Epithelial cell of prostate (primary cell): ENCODE results near the gene GRM4.
"Not testable (repeated sequence)": the region's sequence is repeated elsewhere in the genome, so short reads cannot be mapped to it uniquely, and the experiment has no call there.

ENCODE experiments used
- DNase-seq: peaks from one replicate; pipeline ENCODE4 v3.0.0-alpha.2; 2011; ENCODE audit warnings: low read depth, low spot score
- H3K27ac ChIP-seq: fragments of 450-650 bp; 2 replicates; pipeline ENCODE4 v1.5.1; 2017; ENCODE audit warnings: mild to moderate bottlenecking

The GRM4 gene

DNA sequence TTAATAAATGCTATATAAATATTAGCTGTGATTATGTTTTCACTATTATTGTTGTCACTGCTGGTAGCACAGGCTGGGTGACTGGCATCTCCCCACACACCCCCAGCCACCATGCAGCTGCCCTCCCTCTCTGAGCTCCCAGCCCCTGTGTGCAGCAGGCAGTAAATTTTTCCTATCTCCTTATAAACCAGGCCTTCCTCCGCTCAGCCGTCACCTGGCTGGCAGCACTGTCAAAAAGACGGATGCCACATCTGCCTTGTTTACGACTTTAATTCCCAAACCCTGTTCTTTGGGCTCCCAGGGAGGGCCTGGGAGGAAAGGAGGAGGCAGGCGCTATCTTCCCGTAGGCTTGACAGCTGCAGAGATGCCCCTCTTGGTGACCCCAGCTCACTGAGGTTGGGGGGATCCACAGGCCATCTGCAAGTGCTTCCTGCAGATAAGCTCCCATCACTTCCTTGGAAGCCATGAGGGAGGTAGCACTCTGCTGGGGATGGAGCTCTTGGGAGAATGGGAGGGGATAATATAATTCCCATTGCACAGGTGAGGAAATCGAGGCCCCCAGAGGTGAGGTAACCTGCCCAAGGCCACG is 94.5 kb downstream of the GRM4 start:
- no peak for DNase-seq
- H3K27ac ChIP-seq, result no peak overlapping the region

DNA sequence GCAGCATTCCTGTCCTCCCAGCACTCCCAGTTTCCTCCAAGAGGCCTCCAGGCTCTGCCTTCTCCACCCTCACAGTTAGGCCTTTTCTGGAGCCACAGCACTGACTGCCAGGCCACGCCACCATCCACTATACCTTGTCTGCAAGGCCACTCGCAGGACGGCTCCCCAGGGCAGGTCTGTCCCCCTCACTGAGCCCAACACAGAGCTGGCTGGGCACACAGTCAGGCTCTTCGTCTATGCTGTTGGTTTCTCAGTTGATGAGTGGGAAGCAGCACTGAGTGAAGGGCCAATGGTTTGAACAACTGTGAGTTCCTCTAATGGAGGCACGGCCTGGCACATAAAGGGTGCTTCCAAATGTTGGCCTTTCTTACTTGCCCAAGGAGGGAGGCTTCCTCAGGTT is 95.2 kb downstream of the GRM4 start:
- no peak for DNase-seq
- H3K27ac ChIP-seq, result no peak overlapping the region

DNA sequence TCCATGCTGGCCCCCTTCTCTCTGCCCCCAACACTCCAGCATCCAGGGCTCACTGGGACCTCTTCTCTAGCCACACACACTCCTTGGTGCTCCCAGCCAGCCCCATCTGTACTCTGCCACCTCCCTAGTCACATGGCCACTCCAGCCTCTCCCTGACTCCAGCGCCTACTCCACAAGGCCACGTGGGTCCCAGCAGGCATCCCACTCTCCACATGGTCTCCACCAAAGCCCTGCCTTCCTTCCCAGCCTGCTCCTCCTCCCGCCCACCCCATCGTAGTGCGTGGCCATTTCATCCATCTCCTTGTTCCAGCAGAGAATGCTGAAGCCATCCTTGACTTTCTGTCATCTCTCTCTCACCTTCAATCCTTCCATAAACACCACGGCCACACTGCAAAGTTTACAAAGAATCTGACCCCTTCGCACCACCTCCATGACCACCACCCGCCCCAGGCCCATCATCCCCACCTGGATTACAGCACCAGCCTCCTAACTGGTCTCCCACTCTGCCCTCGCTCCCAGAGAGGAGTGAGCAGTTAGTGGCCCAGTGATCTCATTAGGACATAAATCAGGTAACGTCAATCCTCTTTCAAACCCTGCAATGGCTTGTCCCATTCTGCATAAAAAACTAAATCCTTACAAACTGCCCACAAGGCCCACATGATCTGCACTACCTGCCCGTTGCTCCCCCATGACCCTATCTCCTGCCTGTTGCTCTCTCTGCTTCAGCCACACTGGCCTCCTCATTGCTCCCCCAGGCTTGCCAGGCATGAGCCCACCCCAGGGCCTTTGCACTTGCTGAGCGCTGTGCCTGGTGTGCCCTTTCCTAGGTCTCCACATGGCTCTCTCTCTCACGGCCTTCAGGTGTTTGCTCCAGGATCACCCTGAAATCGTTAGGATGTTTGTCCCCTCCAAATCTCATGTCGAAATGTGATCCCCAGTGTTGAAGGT is 96.2 kb downstream of the GRM4 start:
- no peak overlapping the region for H3K27ac ChIP-seq
- no peak for DNase-seq

DNA sequence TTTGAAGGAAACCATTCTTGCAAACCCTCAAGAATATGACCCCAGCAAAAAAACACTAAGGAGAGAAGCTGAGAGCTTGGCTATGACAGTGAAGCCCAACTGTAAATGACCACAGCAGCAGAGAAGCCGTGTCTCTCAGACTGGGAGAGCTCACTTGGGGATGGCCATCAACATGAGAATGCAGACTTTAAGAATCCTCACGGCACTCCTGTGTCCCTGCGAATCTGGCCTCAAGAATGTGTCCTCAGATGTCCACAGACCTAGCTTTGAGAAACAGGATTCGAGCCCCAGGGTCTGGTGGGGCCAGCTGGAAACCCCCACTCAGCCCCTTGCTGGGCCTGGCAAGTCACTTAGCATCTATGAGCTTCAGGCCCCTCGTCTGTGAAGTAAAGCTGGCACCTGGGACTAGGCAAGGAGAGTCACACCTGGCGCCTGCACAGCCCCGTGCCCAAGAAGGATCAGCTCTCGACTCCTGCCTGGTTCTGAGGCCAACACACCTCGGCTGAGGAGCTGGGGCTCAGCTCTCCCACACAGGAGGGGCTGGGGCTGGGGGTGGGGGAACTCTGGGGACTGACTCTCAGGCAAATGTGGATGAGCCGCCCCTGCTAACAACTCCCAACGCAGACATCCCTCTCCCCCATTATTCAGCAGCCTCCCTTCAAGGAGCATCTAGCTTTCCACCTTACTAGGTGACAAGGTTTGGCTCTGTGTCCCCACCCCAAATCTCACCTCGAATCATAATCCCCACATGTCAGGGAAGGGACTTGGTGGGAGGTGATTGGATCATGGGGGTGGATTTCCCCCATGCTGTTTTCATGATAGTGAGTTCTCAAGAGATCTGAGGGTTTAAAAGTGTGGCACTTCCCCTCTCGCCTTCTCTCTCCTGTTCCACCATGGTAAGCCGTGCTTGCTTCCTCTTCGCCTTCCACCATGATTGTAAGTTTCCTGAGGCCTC is 97.7 kb downstream of the GRM4 start:
- H3K27ac ChIP-seq, result no peak overlapping the region
- DNase-seq, result no peak

DNA sequence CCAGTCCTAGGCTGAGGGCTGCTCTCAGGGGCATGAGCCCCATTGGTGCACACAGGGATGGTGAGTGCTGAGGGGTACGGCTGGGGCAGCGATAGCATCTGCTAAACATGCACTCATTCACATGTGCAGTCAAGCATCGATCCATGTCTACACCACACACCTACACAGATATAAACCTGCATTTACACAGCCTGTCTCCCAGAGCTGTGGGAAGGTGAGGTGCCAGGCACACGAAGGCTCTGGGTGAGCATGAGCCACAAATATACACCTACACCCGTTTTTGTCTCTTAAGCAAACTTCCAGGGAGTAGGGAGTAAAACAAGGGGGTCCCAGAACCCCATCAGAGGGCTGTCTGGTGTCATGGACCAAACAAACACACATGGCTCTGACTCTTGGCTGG is 99.3 kb downstream of the GRM4 start:
- no peak overlapping the region for H3K27ac ChIP-seq
- no peak for DNase-seq

DNA sequence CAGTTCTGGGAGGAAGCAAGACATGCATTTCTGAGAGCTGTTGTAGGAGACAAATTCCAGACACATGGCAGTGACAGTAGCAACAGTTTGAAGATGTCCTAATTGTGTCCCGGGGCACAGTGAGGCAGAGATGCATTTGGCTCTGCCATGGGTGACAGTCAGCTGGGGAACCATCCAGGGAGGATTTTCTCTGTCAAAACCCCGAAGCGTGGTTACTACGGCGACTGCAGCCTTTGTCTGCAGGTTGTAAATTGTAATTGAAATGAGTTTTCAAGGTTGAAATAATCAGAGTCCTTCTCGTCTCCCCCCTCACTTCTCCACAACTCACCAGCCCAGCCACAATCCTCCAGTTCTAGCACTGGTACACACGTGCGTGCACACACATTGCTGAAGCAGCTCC is 100.1 kb downstream of the GRM4 start:
- DNase-seq, result no peak
- no peak overlapping the region for H3K27ac ChIP-seq

DNA sequence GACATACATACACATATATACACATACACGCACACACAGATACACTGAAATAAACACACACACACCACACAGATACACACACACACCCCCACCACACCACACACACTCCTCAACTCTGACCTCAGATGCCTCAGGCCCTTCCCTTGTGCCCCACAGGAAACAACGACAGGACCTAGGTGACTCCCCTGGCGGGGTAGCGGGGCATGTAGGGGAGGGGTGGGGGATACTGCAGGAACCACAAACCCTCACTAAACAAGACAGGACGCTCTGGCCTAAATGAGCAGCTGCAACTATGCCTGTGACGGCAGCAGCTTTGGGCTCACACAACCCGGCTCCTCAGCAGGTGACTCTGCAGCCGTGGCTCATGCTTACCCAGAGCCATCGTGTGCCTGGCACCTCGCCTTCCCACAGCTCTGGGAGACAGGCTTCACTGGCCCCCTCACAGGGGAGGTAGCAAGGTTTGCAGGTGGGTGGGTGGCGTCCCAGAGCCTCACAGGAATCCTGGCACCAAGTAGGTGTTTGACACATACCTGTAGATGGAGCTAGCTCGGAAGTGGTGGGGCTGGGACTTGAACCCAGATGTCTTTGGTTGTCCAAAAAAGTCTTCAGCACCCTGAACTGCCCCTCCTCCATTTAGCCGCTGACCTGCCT is 100.8 kb downstream of the GRM4 start:
- H3K27ac ChIP-seq, result no peak overlapping the region
- no peak for DNase-seq

DNA sequence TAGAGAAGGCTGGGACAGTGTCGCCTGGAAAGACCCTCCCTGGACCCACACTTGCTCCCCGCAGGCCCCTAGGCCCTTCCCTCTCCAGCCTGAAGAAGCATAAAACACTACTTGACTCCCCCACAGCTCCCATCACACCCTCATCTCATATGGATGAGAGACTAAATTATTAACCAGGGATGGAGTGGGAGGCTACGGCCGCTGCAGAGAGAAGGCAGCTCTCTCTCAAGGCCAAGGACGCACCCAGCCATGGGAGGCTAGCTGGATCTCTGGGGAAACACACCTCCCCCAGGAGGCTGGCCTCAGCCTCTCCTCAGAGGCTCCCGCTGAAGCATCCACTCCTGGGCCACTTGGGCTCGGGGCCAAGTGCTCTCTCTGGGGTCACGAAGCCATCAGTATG is 102.5 kb downstream of the GRM4 start:
- no peak for DNase-seq
- no peak overlapping the region for H3K27ac ChIP-seq

DNA sequence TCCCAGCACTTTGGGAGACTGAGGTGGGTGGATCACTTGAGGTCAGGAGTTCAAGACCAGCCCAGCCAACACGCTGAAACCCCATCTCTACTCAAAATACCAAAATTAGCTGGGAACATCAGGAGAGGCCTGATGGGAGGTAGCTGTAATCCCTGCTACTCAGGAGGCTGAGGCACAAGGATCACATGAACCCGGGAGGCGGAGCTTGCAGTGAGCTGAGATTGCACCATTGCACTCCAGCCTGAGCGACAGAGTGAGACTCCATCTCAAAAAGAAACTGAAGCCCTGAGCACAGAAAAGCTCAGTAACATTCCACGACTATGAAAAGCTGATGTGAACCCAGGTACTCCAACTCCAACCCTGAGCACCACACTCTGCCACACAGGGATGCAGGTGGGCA is 103.9 kb downstream of the GRM4 start:
- H3K27ac ChIP-seq, DNase-seq: not testable (repeated sequence)

DNA sequence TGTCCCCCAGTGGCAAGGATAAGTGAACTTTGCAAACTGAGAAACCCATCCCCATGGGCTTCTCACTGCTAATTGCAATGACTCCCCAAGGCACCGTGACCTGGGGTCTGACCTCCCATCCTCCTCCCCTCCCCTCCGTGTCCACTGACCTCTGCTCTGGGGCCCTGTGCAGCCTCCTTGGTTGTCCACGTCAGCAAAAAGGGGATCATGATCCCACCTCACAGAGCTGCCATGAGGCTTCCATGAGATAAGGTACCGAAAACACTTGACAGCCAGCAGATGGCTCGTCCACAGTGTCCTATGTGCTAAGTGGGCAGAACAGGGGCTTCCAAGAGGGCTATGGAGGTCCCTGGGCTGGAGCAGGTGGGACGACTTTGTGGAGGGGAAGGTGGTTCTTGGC is 104.5 kb downstream of the GRM4 start:
- H3K27ac ChIP-seq, result no peak overlapping the region
- DNase-seq, result no peak

DNA sequence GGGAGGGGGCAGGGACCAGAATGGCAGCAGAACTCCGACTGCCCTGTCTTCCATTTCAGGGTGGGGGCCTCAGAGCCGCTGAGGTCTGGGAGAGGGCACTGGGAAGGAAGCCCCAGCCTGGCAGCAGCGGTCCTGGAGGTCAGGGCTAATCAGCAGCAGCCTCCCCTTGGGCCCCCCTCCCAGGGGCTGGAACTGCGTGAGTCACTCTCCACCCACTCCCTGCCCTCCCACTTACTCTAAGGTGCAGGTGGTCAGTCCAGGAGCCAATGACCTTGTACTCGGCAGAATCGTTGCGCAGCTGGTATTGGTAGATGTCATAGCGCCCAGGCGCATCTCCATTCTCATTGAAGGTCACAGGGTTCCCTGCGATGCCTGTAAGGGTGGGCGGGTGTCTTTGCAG is 105.9 kb downstream of the GRM4 start:
- H3K27ac ChIP-seq, result no peak overlapping the region
- no peak for DNase-seq

DNA sequence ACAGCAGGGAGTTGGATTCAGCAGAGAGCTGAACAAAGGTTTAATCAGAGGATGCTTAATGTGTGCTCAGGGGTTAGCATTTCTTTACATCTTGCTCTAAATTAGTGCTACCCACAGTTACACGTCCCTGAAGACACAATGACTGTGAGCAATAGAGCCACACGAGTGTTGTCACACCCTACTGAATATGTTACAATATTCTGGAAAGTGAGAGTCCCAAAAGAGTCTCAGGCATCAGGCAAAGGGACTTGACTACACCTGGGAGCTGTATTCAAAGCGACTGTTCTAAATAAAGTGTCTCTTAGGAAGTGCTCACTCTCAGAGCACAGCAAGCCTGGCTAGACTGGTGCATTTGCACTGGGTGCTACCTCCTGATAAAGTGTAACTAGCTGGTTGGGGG is 108.7 kb downstream of the GRM4 start:
- no peak overlapping the region for H3K27ac ChIP-seq
- no peak for DNase-seq

DNA sequence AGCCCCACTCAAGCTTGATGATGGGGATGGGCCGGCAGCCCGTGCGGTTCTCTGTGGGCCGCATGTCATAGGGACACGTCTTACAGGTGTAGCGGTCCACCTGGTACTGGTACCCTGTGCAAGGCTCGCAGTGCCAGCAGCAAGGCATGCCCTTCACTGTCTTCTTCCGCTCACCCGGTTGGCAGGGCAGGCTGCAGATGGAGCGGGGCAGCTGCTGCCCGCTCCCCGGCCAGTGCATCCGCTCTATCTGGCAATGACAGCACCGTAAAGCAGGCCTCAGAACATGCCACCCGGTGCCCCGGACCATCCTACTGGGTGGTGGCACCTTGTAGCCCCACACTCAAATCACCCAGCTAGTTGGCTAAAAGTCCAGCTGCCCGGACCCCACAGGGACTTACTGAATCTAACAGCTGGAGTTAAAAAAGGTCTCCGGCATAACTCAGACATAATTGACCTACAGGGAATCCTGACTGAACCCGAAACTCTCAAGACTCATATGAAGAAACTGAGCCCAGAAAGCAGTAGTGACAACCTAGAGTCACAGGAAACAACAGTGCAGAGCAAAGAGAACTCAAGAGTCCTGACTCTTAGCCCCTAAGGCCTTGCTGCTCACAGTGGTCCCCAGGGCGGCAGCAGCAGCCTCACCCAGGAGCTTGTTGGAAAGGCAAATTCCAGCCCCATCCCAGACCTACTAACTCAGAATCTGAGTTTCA is 109.4 kb downstream of the GRM4 start:
- H3K27ac ChIP-seq, result no peak overlapping the region
- DNase-seq, result no peak

DNA sequence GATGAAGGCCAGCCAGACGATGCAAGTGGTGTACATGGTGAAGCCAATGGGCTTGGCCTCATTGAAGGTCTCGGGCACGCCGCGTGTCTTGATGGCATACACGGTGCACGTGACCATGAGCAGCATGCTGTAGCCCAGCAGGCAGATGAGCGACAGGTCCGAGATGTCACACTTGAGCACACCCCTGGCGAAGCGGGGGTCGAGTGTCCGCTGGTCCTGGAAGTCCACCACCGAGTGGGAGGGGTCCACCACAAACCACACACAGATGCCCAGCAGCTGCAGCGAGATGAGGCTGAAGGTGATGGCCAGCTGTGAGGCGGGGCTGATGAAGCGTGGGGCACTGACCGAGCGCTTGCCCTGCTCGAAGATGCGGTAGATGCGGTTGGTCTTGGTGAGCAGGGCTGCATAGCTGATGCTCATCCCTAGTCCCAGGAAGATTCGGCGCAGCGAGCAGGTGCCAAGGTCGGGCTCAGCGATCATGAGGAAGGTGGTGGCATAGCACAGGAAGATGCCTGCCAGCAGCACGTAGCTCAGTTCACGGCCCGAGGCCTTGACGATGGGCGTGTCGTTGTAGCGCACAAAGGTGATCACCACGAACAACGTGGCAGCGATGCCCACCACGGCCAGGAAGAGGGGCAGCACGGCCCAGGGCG is 110.1 kb downstream of the GRM4 start:
- no peak overlapping the region for H3K27ac ChIP-seq
- DNase-seq, result no peak

DNA sequence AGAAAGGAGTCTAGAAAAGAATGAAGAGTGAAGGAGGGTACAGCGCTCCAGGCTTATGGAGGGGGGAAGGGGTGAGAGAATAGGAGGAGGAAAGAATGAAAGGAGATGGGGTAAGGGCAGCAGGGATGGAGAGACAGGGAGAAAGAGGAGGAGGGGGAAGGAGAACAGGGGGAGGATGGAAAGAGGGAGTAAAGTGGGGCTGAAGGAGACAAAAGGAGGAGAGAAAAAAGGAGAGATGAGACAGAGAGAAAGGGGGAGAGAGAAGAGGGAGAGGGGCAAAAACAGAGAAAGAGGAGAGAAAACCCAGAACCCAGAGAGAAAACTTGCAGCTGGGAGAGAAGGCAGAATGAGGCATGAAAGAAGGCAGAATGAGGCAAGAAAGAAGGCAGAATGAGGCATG is 110.7 kb downstream of the GRM4 start:
- H3K27ac ChIP-seq, result no peak overlapping the region
- no peak for DNase-seq

DNA sequence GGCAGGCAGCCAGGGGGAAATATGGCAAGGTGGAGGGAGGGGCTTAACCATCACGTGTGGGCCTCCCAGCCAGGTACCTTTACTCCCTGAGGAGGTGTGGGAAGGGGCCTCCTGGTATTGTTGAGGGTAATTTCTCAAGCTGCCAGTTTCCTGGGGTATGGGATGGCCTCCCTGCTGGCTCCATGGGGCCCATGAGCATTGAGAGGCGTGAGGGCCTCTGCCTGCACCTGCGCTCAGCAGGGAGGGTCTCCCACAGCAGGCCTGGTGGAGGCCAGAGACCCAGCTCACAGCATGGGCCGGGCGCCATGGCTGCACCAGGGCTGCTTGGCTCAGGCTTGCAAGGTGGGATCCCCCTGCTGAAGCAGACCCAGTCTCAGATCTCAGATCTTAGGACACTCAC is 113.0 kb downstream of the GRM4 start:
- no peak for DNase-seq
- H3K27ac ChIP-seq, result no peak overlapping the region

DNA sequence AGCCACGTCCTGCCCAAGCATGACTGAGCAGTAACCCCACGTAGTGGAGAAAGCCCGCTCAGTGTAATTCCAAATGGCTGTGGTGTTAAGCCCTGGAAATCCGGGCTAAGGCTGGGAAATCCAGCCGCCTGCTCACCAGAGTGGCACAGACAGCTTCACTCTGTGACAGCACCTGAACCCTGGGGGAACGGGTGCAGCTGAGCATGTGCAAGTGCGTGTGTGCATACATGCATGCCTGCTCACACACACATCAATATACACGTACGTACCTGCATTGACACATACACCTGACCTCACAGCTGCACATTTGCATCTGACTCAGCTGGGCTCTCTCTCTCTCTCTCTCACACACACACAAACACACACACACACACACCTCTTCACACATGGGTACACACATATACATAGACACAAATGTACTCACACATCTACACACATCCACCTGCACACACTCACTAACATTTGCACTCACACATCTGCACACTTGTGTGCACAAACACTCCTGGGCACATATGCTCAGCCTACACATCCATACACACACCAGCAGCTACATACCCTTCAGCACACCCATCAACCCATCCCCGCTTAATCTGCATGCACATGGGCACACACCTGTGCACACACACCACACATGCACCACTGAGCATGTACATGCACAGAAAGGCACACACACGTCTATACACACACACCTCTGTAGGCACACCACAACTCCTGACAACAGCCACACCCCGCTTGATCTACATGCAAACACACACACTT is 114.1 kb downstream of the GRM4 start:
- DNase-seq, result no peak
- no peak overlapping the region for H3K27ac ChIP-seq

DNA sequence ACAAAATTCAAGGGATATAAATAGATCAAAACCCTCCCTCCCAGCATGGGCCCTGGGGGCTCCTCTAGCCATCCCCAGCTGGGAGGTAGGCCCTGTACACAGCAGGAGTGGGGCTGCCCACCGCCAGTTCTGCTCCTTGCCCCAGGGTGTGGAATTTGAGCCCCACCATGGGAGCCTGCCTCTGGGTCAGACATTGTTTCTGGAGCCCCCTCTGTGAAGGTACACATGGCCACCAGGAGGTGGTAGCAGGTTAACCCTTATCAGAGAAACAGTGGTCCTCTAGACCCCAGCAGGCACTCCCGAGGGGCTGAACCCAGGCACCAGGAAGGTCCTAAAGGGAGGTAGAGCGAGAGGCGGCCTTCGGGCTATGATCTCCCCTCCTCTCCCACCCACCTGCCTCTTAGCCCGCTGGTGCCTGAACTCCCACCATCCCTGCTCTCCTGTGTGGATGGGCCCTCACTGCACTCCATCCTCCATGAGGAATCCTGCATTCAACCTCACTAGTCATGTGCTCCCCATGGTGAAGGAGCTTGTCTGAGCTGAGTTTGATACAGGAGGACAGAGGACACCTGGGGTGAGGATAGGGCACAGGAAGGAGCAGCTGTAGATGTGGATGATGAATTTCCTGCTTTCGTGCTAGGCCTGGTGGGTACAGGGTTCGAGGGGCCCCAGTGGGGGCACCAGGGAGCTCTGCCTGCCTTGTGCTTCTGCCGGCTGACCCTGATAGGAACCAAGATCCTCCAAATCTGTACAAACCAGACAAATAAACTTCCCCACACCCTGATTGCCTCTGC is 114.9 kb downstream of the GRM4 start:
- DNase-seq, result no peak
- H3K27ac ChIP-seq, result no peak overlapping the region
